Hepatic stellate cell (primary cell): ENCODE measurements around the gene MAD1L1.
A peak's percentile ranks its signal among the peaks of the same experiment; 100 is the strongest.
"Not testable (repeated sequence)": the region's sequence is repeated elsewhere in the genome, so short reads cannot be mapped to it uniquely, and the experiment has no call there.

Experiments used
- DNase-seq: peaks from one replicate; pipeline ENCODE4 v3.0.0; 2011; ENCODE audit warnings: low spot score

MAD1L1 gene

GRCh38 chr7:2232766-2233520 is at the start of gene MAD1L1:
Gene MAD1L1 (minus strand): TSS chr7:2232945. CDS start chr7:2230133, 2,812 bp downstream.
- peak; percentile 96 for DNase-seq

- no peak for DNase-seq
These were observed 49.5 kb upstream of the MAD1L1 start for GRCh38 chr7:2282185-2282751.

- DNase-seq: no peak
These were observed 48.8 kb upstream of the MAD1L1 start for GRCh38 chr7:2281541-2281940.

- DNase-seq: no peak
These were observed 47.7 kb upstream of the MAD1L1 start for GRCh38 chr7:2280424-2280823.

GRCh38 chr7:2279896-2280295 is 47.2 kb upstream of the MAD1L1 start:
- DNase-seq: no peak

- no peak for DNase-seq
These were observed 45.3 kb upstream of the MAD1L1 start for GRCh38 chr7:2278026-2278425.

GRCh38 chr7:2276107-2276506 is 43.4 kb upstream of the MAD1L1 start:
- DNase-seq: no peak

GRCh38 chr7:2275101-2275500 is 42.4 kb upstream of the MAD1L1 start:
- DNase-seq: no peak

GRCh38 chr7:2274666-2275065 is 41.9 kb upstream of the MAD1L1 start:
- no peak for DNase-seq

GRCh38 chr7:2273866-2274265 is 41.1 kb upstream of the MAD1L1 start:
- DNase-seq: no peak

GRCh38 chr7:2272031-2272430 is 39.3 kb upstream of the MAD1L1 start:
- DNase-seq: no peak

- DNase-seq: no peak
These were observed 38.7 kb upstream of the MAD1L1 start for GRCh38 chr7:2271273-2272026.

- no peak for DNase-seq
These were observed 37.8 kb upstream of the MAD1L1 start for GRCh38 chr7:2270495-2270894.

GRCh38 chr7:2269991-2270460 is 37.3 kb upstream of the MAD1L1 start:
- DNase-seq: no peak

GRCh38 chr7:2269089-2269990 is 36.6 kb upstream of the MAD1L1 start:
- not testable (repeated sequence) for DNase-seq

GRCh38 chr7:2266911-2267310 is 34.2 kb upstream of the MAD1L1 start:
- DNase-seq: no peak

- DNase-seq: no peak
These were observed 31.4 kb upstream of the MAD1L1 start for GRCh38 chr7:2264158-2264557.

GRCh38 chr7:2263176-2263575 is 30.4 kb upstream of the MAD1L1 start:
- DNase-seq: no peak

GRCh38 chr7:2261611-2262010 is 28.9 kb upstream of the MAD1L1 start:
- DNase-seq: no peak

- DNase-seq: no peak
These were observed 28.1 kb upstream of the MAD1L1 start for GRCh38 chr7:2260820-2261219.

GRCh38 chr7:2259480-2259879 is 26.7 kb upstream of the MAD1L1 start:
- DNase-seq: no peak
